ENCODE data around the gene TRIM39. TPM values are rescaled to one million over a fixed set of nuclear protein-coding genes. Genes with fewer than 3 reads are reported as not detected.

Gene TRIM39
- total RNA-seq (2022; extraction: Qiagen RNA extraction; ENCODE audit: low read depth) = 7.4 to 9.1 TPM (median 8.1 TPM) in 5 replicates

GRCh38 chr6:30326526-30327231, at the start of gene TRIM39:
Gene TRIM39 (plus strand): TSS chr6:30326927. CDS start chr6:30329318, 2,391 bp downstream.

GRCh38 chr6:30344868-30345671, 18.3 kb downstream of the TRIM39 start, which contains the start of gene RPP21:
Gene RPP21 (plus strand): TSS chr6:30345156. CDS start chr6:30345172, 16 bp downstream.

Other genes with a start within 250 kb of the TRIM39 start
- gene TRIM31, start 213.8 kb upstream of the TRIM39 start, total RNA-seq (2022; extraction: Qiagen RNA extraction; ENCODE audit: low read depth) = 1.6 to 3.1 TPM (median 2.3 TPM) in 5 replicates
- gene TRIM40, start 190.8 kb upstream of the TRIM39 start, total RNA-seq (2022; extraction: Qiagen RNA extraction; ENCODE audit: low read depth) = not detected in 5 replicates
- not detected in 5 replicates for gene TRIM10, start 165.7 kb upstream of the TRIM39 start, total RNA-seq (2022; extraction: Qiagen RNA extraction; ENCODE audit: low read depth)
- 0.20 TPM in 1 of 5 replicates, not detected in the others for gene TRIM15, start 163.4 kb upstream of the TRIM39 start, total RNA-seq (2022; extraction: Qiagen RNA extraction; ENCODE audit: low read depth)
- 25.0 to 27.0 TPM (median 26.6 TPM) in 5 replicates for gene TRIM26, start 113.5 kb upstream of the TRIM39 start, total RNA-seq (2022; extraction: Qiagen RNA extraction; ENCODE audit: low read depth)
- gene RPP21, start 18.2 kb downstream of the TRIM39 start, total RNA-seq (2022; extraction: Qiagen RNA extraction; ENCODE audit: low read depth) = 54.6 to 73.4 TPM (median 72.6 TPM) in 5 replicates
- 58.6 to 72.1 TPM (median 61.5 TPM) in 5 replicates for gene HLA-E, start 162.6 kb downstream of the TRIM39 start, total RNA-seq (2022; extraction: Qiagen RNA extraction; ENCODE audit: low read depth)
- gene GNL1, start 229.6 kb downstream of the TRIM39 start, total RNA-seq (2022; extraction: Qiagen RNA extraction; ENCODE audit: low read depth) = 28.9 to 34.7 TPM (median 33.7 TPM) in 5 replicates
- gene PRR3, start 230.4 kb downstream of the TRIM39 start, total RNA-seq (2022; extraction: Qiagen RNA extraction; ENCODE audit: low read depth) = 15.1 to 17.6 TPM (median 16.6 TPM) in 5 replicates
- gene ABCF1, start 244.5 kb downstream of the TRIM39 start, total RNA-seq (2022; extraction: Qiagen RNA extraction; ENCODE audit: low read depth) = 49.8 to 66.6 TPM (median 57.8 TPM) in 5 replicates